Subcutaneous abdominal adipose tissue (tissue), 5 donors: ENCODE results near the gene ANKRD27.
"Not testable (repeated sequence)": the region's sequence is repeated elsewhere in the genome, so short reads cannot be mapped to it uniquely, and the experiment has no call there.

ENCODE experiments used
- H3K27ac ChIP-seq: one replicate; pipeline ENCODE4 v1.7.0; 2013; ENCODE audit warnings: low read depth, mild to moderate bottlenecking, inconsistent platforms, low read length, moderate library complexity
- H3K27me3 ChIP-seq, 5 donors: one replicate each; pipeline ENCODE4 v1.7.0; 2013; ENCODE audit warnings: low read length in 5 of 5, inconsistent platforms in 1 of 5; ENCODE audit not compliant: control insufficient read depth in 5 of 5, insufficient read depth in 4 of 5
- H3K36me3 ChIP-seq, 5 donors: one replicate each; pipeline ENCODE4 v1.7.0; 2013; ENCODE audit warnings: low read length in 5 of 5; ENCODE audit not compliant: control insufficient read depth in 5 of 5, insufficient read depth in 5 of 5
- H3K4me1 ChIP-seq, 5 donors: one replicate each; pipeline ENCODE4 v1.7.0; 2013; ENCODE audit warnings: low read length in 5 of 5, mild to moderate bottlenecking in 3 of 5, moderate library complexity in 1 of 5; ENCODE audit not compliant: control insufficient read depth in 5 of 5, insufficient read depth in 5 of 5
- H3K4me3 ChIP-seq, 5 donors: one replicate each; pipeline ENCODE4 v1.7.0; 2013; ENCODE audit warnings: low read length in 5 of 5, low read depth in 1 of 5
- H3K9ac ChIP-seq, 5 donors: one replicate each; pipeline ENCODE4 v1.7.0; 2013; ENCODE audit warnings: low read length in 5 of 5, mild to moderate bottlenecking in 4 of 5, moderate library complexity in 3 of 5
- H3K9me3 ChIP-seq, 5 donors: one replicate each; pipeline ENCODE4 v1.7.0; 2013; ENCODE audit warnings: low read length in 5 of 5; ENCODE audit not compliant: control insufficient read depth in 5 of 5
- donor health status: healthy.
- donor health status: healthy.
- donor health status: healthy.
- donor health status: healthy.
- donor health status: healthy.

The ANKRD27 gene

GRCh38 chr19:32704006-32704405, 29.0 kb upstream of the ANKRD27 start:
- H3K9ac ChIP-seq, H3K4me1 ChIP-seq, H3K4me3 ChIP-seq, H3K27ac ChIP-seq, H3K27me3 ChIP-seq: not testable (repeated sequence)
- Histone ChIP-seq H3K9me3 (peaks cover 0 to 15% (median 4%) of the 10 kb centered on the region in 5 donors), H3K36me3 (peaks cover 0 to 13% (median under 1%) of the 10 kb centered on the region in 5 donors)

- no peak overlapping the region for H3K9ac ChIP-seq
- peaks cover 0 to 15% (median 4%) of the 10 kb centered on the region in 5 donors for H3K9me3 ChIP-seq
- H3K36me3 ChIP-seq, result peaks cover 3 to 19% (median 4%) of the 10 kb centered on the region in 5 donors
- no peak overlapping the region for H3K27ac ChIP-seq
- peaks cover 0 to 3% (median 2%) of the 10 kb centered on the region in 5 donors for H3K4me1 ChIP-seq
- H3K27me3 ChIP-seq, result no peaks in the 10 kb centered on the region
- H3K4me3 ChIP-seq, result no peak overlapping the region
Measured at GRCh38 chr19:32702010-32702409, 27.0 kb upstream of the ANKRD27 start.

- H3K27ac ChIP-seq, H3K9ac ChIP-seq, H3K4me3 ChIP-seq, H3K27me3 ChIP-seq: not testable (repeated sequence)
- Histone ChIP-seq H3K4me1 (peaks cover 2 to 20% (median 20%) of the 10 kb centered on the region in 5 donors), H3K36me3 (peaks cover 3 to 19% (median 4%) of the 10 kb centered on the region in 5 donors), H3K9me3 (peaks cover 0 to 15% (median 4%) of the 10 kb centered on the region in 5 donors)
Measured at GRCh38 chr19:32700129-32700528, 25.1 kb upstream of the ANKRD27 start.

GRCh38 chr19:32696771-32697170, 21.8 kb upstream of the ANKRD27 start:
- H3K9ac ChIP-seq, H3K4me3 ChIP-seq, H3K27me3 ChIP-seq, H3K9me3 ChIP-seq: not testable (repeated sequence)
- peaks cover 3 to 17% (median 4%) of the 10 kb centered on the region in 5 donors for H3K36me3 ChIP-seq
- peak overlapping the region; percentile 30 for H3K27ac ChIP-seq
- peaks cover 5 to 49% (median 47%) of the 10 kb centered on the region in 5 donors for H3K4me1 ChIP-seq

GRCh38 chr19:32695506-32695905, 20.5 kb upstream of the ANKRD27 start:
- H3K9me3 ChIP-seq, H3K27me3 ChIP-seq, H3K4me3 ChIP-seq, H3K9ac ChIP-seq, H3K27ac ChIP-seq: not testable (repeated sequence)
- Histone ChIP-seq H3K36me3 (peaks cover 3 to 17% (median 4%) of the 10 kb centered on the region in 5 donors), H3K4me1 (peaks cover 9 to 58% (median 54%) of the 10 kb centered on the region in 5 donors)

GRCh38 chr19:32694851-32695250, 19.9 kb upstream of the ANKRD27 start:
- not testable (repeated sequence) for H3K4me3 ChIP-seq, H3K9ac ChIP-seq, H3K9me3 ChIP-seq, H3K27ac ChIP-seq, H3K27me3 ChIP-seq
- Histone ChIP-seq H3K4me1 (peaks cover 9 to 58% (median 54%) of the 10 kb centered on the region in 5 donors), H3K36me3 (peaks cover 3 to 13% (median 4%) of the 10 kb centered on the region in 5 donors)

- H3K36me3 ChIP-seq, H3K27ac ChIP-seq, H3K27me3 ChIP-seq, H3K9me3 ChIP-seq: not testable (repeated sequence)
- peak overlapping the region in 2 of 5 donors; percentile 16 to 35 for H3K9ac ChIP-seq
- H3K4me3 ChIP-seq, result peak overlapping the region in 2 of 5 donors; percentile 22 to 27
- peaks cover 9 to 58% (median 54%) of the 10 kb centered on the region in 5 donors for H3K4me1 ChIP-seq
Measured at GRCh38 chr19:32694316-32694715, 19.3 kb upstream of the ANKRD27 start.

- peaks cover 9 to 58% (median 54%) of the 10 kb centered on the region in 5 donors for H3K4me1 ChIP-seq
- H3K27me3 ChIP-seq, H3K9me3 ChIP-seq, H3K36me3 ChIP-seq, H3K27ac ChIP-seq: not testable (repeated sequence)
- peak overlapping the region in 3 of 5 donors; percentile 83 to 93 (median 88) for H3K9ac ChIP-seq
- H3K4me3 ChIP-seq, result peak overlapping the region; percentile 75 to 91 (median 80)
Measured at GRCh38 chr19:32693151-32694108, 18.4 kb upstream of the ANKRD27 start.

- Histone ChIP-seq H3K9me3 (no peaks in the 10 kb centered on the region), H3K4me3 (peak overlapping the region; percentile 75 to 91 (median 80)), H3K27me3 (no peaks in the 10 kb centered on the region), H3K9ac (peak overlapping the region; percentile 73 to 93 (median 83)), H3K36me3 (no peaks in the 10 kb centered on the region), H3K4me1 (peaks cover 9 to 58% (median 54%) of the 10 kb centered on the region in 5 donors), H3K27ac (peak overlapping the region; percentile 30)
Measured at GRCh38 chr19:32692727-32693061, 17.7 kb upstream of the ANKRD27 start.
